Ishikawa (cell line): ENCODE data around the gene ARHGEF3.

Source experiments
- CEBPB ChIP-seq: IDR thresholded peaks from 2 replicates; pipeline ENCODE4 v1.6.1; 2012
- CREB1 ChIP-seq: IDR thresholded peaks from 2 replicates; pipeline ENCODE4 v1.6.1; 2012; ENCODE audit warnings: low read depth
- EGR1 ChIP-seq: IDR thresholded peaks from 2 replicates; pipeline ENCODE4 v1.6.1; 2012
- EP300 ChIP-seq: IDR thresholded peaks from 2 replicates; pipeline ENCODE4 v1.6.1; 2012; ENCODE audit warnings: borderline replicate concordance
- FOXM1 ChIP-seq: IDR thresholded peaks from 2 replicates; pipeline ENCODE4 v1.6.1; 2012; ENCODE audit warnings: low read depth, borderline replicate concordance
- MAX ChIP-seq: IDR thresholded peaks from 2 replicates; pipeline ENCODE4 v1.6.1; 2012
- NFIC ChIP-seq: IDR thresholded peaks from 2 replicates; pipeline ENCODE4 v1.6.1; 2012
- RAD21 ChIP-seq: IDR thresholded peaks from 2 replicates; pipeline ENCODE4 v1.6.1; 2012; ENCODE audit warnings: low read depth
- REST ChIP-seq: IDR thresholded peaks from 2 replicates; pipeline ENCODE4 v1.6.1; 2012; ENCODE audit warnings: low read depth, mild to moderate bottlenecking
- TAF1 ChIP-seq: IDR thresholded peaks from 2 replicates; pipeline ENCODE4 v1.6.1; 2012; ENCODE audit warnings: low read depth, mild to moderate bottlenecking
- TCF12 ChIP-seq: IDR thresholded peaks from 2 replicates; pipeline ENCODE4 v1.6.1; 2012; ENCODE audit warnings: low read depth
- TEAD4 ChIP-seq: IDR thresholded peaks from 2 replicates; pipeline ENCODE4 v1.6.1; 2012
- YY1 ChIP-seq: IDR thresholded peaks from 2 replicates; pipeline ENCODE4 v1.6.1; 2012; ENCODE audit warnings: low read depth
- ZBTB7A ChIP-seq: IDR thresholded peaks from 2 replicates; pipeline ENCODE4 v1.6.1; 2012; ENCODE audit warnings: low read depth
- TF ChIP-seq, protein P1 (sequence below): IDR thresholded peaks from 2 replicates; pipeline ENCODE4 v1.6.1; 2012

ARHGEF3 gene

DNA sequence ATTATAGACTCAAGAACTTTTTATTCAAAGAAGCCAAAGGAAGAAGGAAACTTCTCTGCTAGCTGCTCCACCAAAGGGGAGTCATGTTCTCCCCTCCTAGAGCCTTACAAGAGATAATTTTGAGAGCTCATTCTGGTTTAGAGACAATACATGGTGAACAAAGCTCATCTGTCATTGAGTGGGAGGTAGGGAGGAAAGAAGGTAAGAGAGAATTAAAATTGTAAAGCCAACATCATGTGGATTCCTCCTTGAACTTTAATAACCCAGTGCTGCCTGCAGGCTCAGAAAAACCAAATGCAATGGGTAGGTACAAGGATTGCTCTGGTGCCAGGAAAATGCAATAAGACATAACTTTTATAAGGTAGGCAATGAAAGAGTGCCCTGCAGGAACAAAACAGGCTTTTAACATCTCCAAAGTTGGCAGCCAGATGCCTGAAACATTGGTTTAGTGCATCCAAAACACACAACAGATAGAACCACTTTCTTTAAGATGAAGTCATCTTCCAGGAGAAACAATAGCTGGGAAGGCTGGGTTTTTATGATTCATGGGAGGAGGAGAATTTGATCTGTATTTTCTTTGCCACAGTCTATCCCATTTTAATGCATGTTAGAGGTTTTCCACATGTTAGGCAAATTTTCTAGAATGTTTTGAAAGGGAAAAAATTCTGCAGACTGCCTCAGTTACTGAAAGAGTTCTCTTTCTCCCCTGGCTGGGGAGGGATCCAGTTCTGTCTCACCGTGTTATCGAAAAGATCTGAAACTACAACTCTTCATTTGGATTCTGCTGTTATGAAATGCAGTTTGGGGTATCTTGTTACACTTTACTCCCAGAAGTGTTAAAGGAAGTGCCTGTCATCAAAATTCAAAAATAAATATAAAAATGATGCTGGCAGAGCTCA is 11.3 kb upstream of the ARHGEF3 start:
- no peak for TF ChIP-seq FOXM1
- no peak for TF ChIP-seq CEBPB
- TF ChIP-seq TAF1: no peak
- TF ChIP-seq NFIC: no peak
- no peak for TF ChIP-seq MAX
- no peak for TF ChIP-seq YY1
- no peak for TF ChIP-seq TEAD4
- no peak for TF ChIP-seq EP300
- no peak for TF ChIP-seq ZBTB7A
- no peak for TF ChIP-seq EGR1
- no peak for TF ChIP-seq RAD21
- no peak for TF ChIP-seq TCF12
- TF ChIP-seq REST: no peak
- TF ChIP-seq, protein P1, sequence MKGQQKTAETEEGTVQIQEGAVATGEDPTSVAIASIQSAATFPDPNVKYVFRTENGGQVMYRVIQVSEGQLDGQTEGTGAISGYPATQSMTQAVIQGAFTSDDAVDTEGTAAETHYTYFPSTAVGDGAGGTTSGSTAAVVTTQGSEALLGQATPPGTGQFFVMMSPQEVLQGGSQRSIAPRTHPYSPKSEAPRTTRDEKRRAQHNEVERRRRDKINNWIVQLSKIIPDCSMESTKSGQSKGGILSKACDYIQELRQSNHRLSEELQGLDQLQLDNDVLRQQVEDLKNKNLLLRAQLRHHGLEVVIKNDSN: no peak
- TF ChIP-seq CREB1: no peak

DNA sequence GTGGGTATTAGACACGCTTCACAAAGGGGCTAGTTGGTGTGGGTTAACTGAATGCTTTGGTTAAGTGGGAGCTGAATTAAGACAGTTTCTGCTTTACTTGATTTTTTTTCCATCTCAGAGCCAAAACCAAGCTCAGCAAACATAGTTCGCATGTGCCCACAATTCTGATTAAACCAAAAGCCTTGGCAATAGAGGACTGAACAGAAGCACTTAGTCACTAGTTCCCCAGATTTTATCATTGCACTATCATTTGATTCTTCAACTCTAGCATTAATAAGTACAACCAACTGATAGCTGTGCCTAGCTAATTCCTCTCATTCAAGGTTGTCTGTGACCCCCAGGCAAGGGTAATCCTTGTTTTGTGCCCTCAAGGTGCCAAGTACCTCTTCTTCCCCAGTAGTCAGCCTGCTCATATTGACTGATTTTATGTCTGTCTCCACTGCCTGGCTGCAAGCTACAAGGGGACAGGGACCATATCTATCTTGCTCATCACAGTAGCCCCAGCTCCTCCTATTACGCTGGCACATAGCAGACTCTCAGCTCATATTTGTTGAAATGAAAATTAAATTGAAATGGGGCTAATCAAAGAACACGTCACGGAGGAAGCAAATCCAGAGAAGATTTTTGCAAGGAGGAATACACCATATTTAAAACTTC is 9.9 kb upstream of the ARHGEF3 start:
- TF ChIP-seq, protein P1: no peak
- no peak for TF ChIP-seq RAD21
- TF ChIP-seq MAX: no peak
- no peak for TF ChIP-seq TCF12
- TF ChIP-seq YY1: no peak
- TF ChIP-seq CEBPB: no peak
- no peak for TF ChIP-seq TAF1
- TF ChIP-seq EP300: no peak
- no peak for TF ChIP-seq ZBTB7A
- TF ChIP-seq FOXM1: no peak
- TF ChIP-seq NFIC: no peak
- no peak for TF ChIP-seq CREB1
- TF ChIP-seq TEAD4: no peak
- TF ChIP-seq EGR1: no peak

GRCh38 chr3:56810577-56811545 is 9.1 kb upstream of the ARHGEF3 start:
- TF ChIP-seq YY1: no peak

- TF ChIP-seq EGR1 (no peak), YY1 (no peak), TEAD4 (no peak), TCF12 (no peak), NFIC (no peak), ZBTB7A (no peak), RAD21 (no peak), FOXM1 (no peak), EP300 (no peak), CEBPB (no peak), TAF1 (no peak), MAX (no peak), REST (no peak), CREB1 (no peak)
- TF ChIP-seq, protein P1: no peak
Observed at GRCh38 chr3:56806407-56806806, 4.7 kb upstream of the ARHGEF3 start.
